ENCODE results near the gene SART1.

SART1 gene

GRCh38 chr11:65921876-65922275 is 39.7 kb upstream of the SART1 start:
- H3K4me3 Mint-ChIP-seq, result no peak overlapping the region
- ATAC-seq, result no peak
- DNase-seq (ENCODE audit: low spot score in 2 of 2), result no peak
- peaks cover 57% of the 10 kb centered on the region for H3K36me3 Mint-ChIP-seq
- no peak overlapping the region for H3K27ac Mint-ChIP-seq
- no peaks in the 10 kb centered on the region for H3K9me3 Mint-ChIP-seq
- peaks cover 24% of the 10 kb centered on the region for H3K4me1 Mint-ChIP-seq

- no peak for ATAC-seq
- peaks cover 59% of the 10 kb centered on the region for H3K36me3 Mint-ChIP-seq
- DNase-seq (ENCODE audit: low spot score in 2 of 2), result no peak
- no peaks in the 10 kb centered on the region for H3K9me3 Mint-ChIP-seq
- no peak overlapping the region for H3K4me3 Mint-ChIP-seq
- H3K27ac Mint-ChIP-seq, result no peak overlapping the region
- peaks cover 25% of the 10 kb centered on the region for H3K4me1 Mint-ChIP-seq
Measured at GRCh38 chr11:65922565-65922964, 39.0 kb upstream of the SART1 start.

GRCh38 chr11:65925397-65925796 is 36.1 kb upstream of the SART1 start:
- ATAC-seq (no peak), DNase-seq (ENCODE audit: low spot score in 2 of 2) (no peak)
- Mint-ChIP-seq H3K4me3 (no peak overlapping the region), H3K36me3 (peaks cover 51% of the 10 kb centered on the region), H3K4me1 (peaks cover 37% of the 10 kb centered on the region), H3K27ac (peak overlapping the region; percentile 37), H3K9me3 (no peaks in the 10 kb centered on the region)

- Mint-ChIP-seq H3K27ac (peak overlapping the region; percentile 89), H3K36me3 (peaks cover 31% of the 10 kb centered on the region), H3K4me3 (peak overlapping the region; percentile 73), H3K4me1 (peaks cover 39% of the 10 kb centered on the region), H3K9me3 (no peaks in the 10 kb centered on the region)
- DNase-seq (ENCODE audit: low spot score in 2 of 2) (peak; percentile 25 to 73), ATAC-seq (peak; percentile 93)
Measured at GRCh38 chr11:65927904-65928397, 33.6 kb upstream of the SART1 start.

GRCh38 chr11:65928667-65929066 is 32.9 kb upstream of the SART1 start:
- no peak for DNase-seq (ENCODE audit: low spot score in 2 of 2)
- Mint-ChIP-seq H3K27ac (peak overlapping the region; percentile 89), H3K36me3 (peaks cover 24% of the 10 kb centered on the region), H3K4me1 (peaks cover 39% of the 10 kb centered on the region), H3K4me3 (peak overlapping the region; percentile 73), H3K9me3 (no peaks in the 10 kb centered on the region)
- no peak for ATAC-seq

- H3K27ac Mint-ChIP-seq, result no peak overlapping the region
- ATAC-seq (no peak), DNase-seq (ENCODE audit: low spot score in 2 of 2) (no peak)
- H3K4me1 Mint-ChIP-seq, result peaks cover 37% of the 10 kb centered on the region
- peaks cover 10% of the 10 kb centered on the region for H3K36me3 Mint-ChIP-seq
- no peak overlapping the region for H3K4me3 Mint-ChIP-seq
- H3K9me3 Mint-ChIP-seq, result no peaks in the 10 kb centered on the region
Measured at GRCh38 chr11:65931773-65932557, 29.6 kb upstream of the SART1 start.

GRCh38 chr11:65932558-65932919 is 29.0 kb upstream of the SART1 start:
- H3K4me3 Mint-ChIP-seq, result no peak overlapping the region
- no peak for ATAC-seq
- H3K4me1 Mint-ChIP-seq, result peaks cover 31% of the 10 kb centered on the region
- H3K27ac Mint-ChIP-seq, result no peak overlapping the region
- H3K36me3 Mint-ChIP-seq, result peaks cover 4% of the 10 kb centered on the region
- no peak for DNase-seq (ENCODE audit: low spot score in 2 of 2)
- no peaks in the 10 kb centered on the region for H3K9me3 Mint-ChIP-seq

GRCh38 chr11:65934014-65934413 is 27.5 kb upstream of the SART1 start:
- H3K4me3 Mint-ChIP-seq, result no peak overlapping the region
- ATAC-seq (no peak), DNase-seq (ENCODE audit: low spot score in 2 of 2) (no peak)
- no peaks in the 10 kb centered on the region for H3K9me3 Mint-ChIP-seq
- peaks cover 17% of the 10 kb centered on the region for H3K4me1 Mint-ChIP-seq
- H3K27ac Mint-ChIP-seq, result no peak overlapping the region
- H3K36me3 Mint-ChIP-seq, result no peaks in the 10 kb centered on the region

GRCh38 chr11:65937766-65938165 is 23.8 kb upstream of the SART1 start:
- Mint-ChIP-seq H3K4me1 (peaks cover 18% of the 10 kb centered on the region), H3K4me3 (no peak overlapping the region), H3K27ac (no peak overlapping the region), H3K36me3 (no peaks in the 10 kb centered on the region), H3K9me3 (no peaks in the 10 kb centered on the region)
- ATAC-seq (no peak), DNase-seq (ENCODE audit: low spot score in 2 of 2) (no peak)

GRCh38 chr11:65941720-65942310 is 19.7 kb upstream of the SART1 start:
- H3K4me3 Mint-ChIP-seq, result peak overlapping the region; percentile 14
- H3K9me3 Mint-ChIP-seq, result no peaks in the 10 kb centered on the region
- ATAC-seq, result no peak
- DNase-seq (ENCODE audit: low spot score in 2 of 2), result no peak
- H3K36me3 Mint-ChIP-seq, result no peaks in the 10 kb centered on the region
- H3K27ac Mint-ChIP-seq, result peak overlapping the region; percentile 77
- H3K4me1 Mint-ChIP-seq, result peaks cover 18% of the 10 kb centered on the region

- no peak for DNase-seq (ENCODE audit: low spot score in 2 of 2)
- Mint-ChIP-seq H3K4me3 (no peak overlapping the region), H3K27ac (peak overlapping the region; percentile 77), H3K9me3 (no peaks in the 10 kb centered on the region), H3K36me3 (no peaks in the 10 kb centered on the region), H3K4me1 (peaks cover 18% of the 10 kb centered on the region)
- no peak for ATAC-seq
Measured at GRCh38 chr11:65942531-65942930, 19.0 kb upstream of the SART1 start.

- Mint-ChIP-seq H3K36me3 (no peaks in the 10 kb centered on the region), H3K27ac (no peak overlapping the region), H3K9me3 (no peaks in the 10 kb centered on the region), H3K4me3 (no peak overlapping the region), H3K4me1 (peaks cover 18% of the 10 kb centered on the region)
- no peak for ATAC-seq
- no peak for DNase-seq (ENCODE audit: low spot score in 2 of 2)
Measured at GRCh38 chr11:65944191-65944590, 17.3 kb upstream of the SART1 start.

- no peak for DNase-seq (ENCODE audit: low spot score in 2 of 2)
- Mint-ChIP-seq H3K27ac (peak overlapping the region; percentile 37), H3K4me3 (no peak overlapping the region), H3K9me3 (no peaks in the 10 kb centered on the region), H3K36me3 (no peaks in the 10 kb centered on the region), H3K4me1 (peaks cover 18% of the 10 kb centered on the region)
- ATAC-seq, result no peak
Measured at GRCh38 chr11:65944767-65945166, 16.8 kb upstream of the SART1 start.

GRCh38 chr11:65945430-65945911 is 16.1 kb upstream of the SART1 start, which contains the start of gene TSGA10IP:
Gene TSGA10IP, plus strand, starts transcription at chr11:65945480. Its CDS starts 196 bp downstream, at chr11:65945676.
- no peak within 1 kb of the TSS for H3K4me3 Mint-ChIP-seq
- H3K27ac Mint-ChIP-seq, result peak within 1 kb of the TSS; percentile 37
- H3K36me3 Mint-ChIP-seq, result no peaks in the 10 kb centered on the region
- ATAC-seq (no peak), DNase-seq (ENCODE audit: low spot score in 2 of 2) (no peak)
- peaks cover 13% of the 10 kb centered on the region for H3K4me1 Mint-ChIP-seq
- H3K9me3 Mint-ChIP-seq, result no peaks in the 10 kb centered on the region

- H3K9me3 Mint-ChIP-seq, result no peaks in the 10 kb centered on the region
- no peak overlapping the region for H3K4me3 Mint-ChIP-seq
- no peak overlapping the region for H3K27ac Mint-ChIP-seq
- DNase-seq (ENCODE audit: low spot score in 2 of 2), result no peak
- peaks cover 7% of the 10 kb centered on the region for H3K4me1 Mint-ChIP-seq
- H3K36me3 Mint-ChIP-seq, result no peaks in the 10 kb centered on the region
- ATAC-seq, result no peak
Measured at GRCh38 chr11:65945941-65946558, 15.5 kb upstream of the SART1 start.
